ENCODE results near the gene ANKIB1. TPM values are rescaled to one million over a fixed set of nuclear protein-coding genes. Genes with fewer than 3 reads are reported as not detected.

ANKIB1 gene
- total and polyA plus RNA-seq, 2 experiments from 2014 or later: 8.8 to 35.3 TPM

GRCh38 chr7:92425311-92425947, 179.7 kb downstream of the ANKIB1 start:
- Histone ChIP-seq H3K79me2 (no peaks in the 10 kb centered on the region), H3K4me2 (no peak overlapping the region), H2AFZ (no peak overlapping the region), H3K27me3 (no peaks in the 10 kb centered on the region), H3K36me3 (replicated peaks; ENCODE audit: insufficient read depth, low read depth) (no peaks in the 10 kb centered on the region), H3K4me1 (ENCODE audit: insufficient read depth) (peaks cover 11% of the 10 kb centered on the region), H3K27ac (no peak overlapping the region), H3K9me2 (replicated peaks; ENCODE audit: insufficient read depth) (no peaks in the 10 kb centered on the region), H4K20me1 (ENCODE audit: insufficient read depth, poor library complexity, severe bottlenecking) (no peaks in the 10 kb centered on the region), H3K4me3 (no peak overlapping the region), H3K9me3 (ENCODE audit: low read depth) (no peaks in the 10 kb centered on the region)
- DNase-seq (ENCODE audit: low spot score): no peak
- no peak for TF ChIP-seq CTCF (IDR thresholded peaks at IDR 0.05; ENCODE audit: poor library complexity)
- TF ChIP-seq EZH2 (IDR thresholded peaks at IDR 0.05; ENCODE audit: borderline replicate concordance): no peak
- no peak for TF ChIP-seq EZH2phosphoT487 (IDR thresholded peaks at IDR 0.05; ENCODE audit: low read depth, severe bottlenecking, unreplicated experiment)
- 75% methylated on average over 20 of the region's 20 CpGs for WGBS (ENCODE audit: low lambda C conversion rate, missing lambda C conversion rate)

GRCh38 chr7:92427193-92427592, 181.4 kb downstream of the ANKIB1 start:
- Histone ChIP-seq H3K9me3 (ENCODE audit: low read depth) (no peaks in the 10 kb centered on the region), H3K4me1 (ENCODE audit: insufficient read depth) (peaks cover 4% of the 10 kb centered on the region), H3K36me3 (replicated peaks; ENCODE audit: insufficient read depth, low read depth) (no peaks in the 10 kb centered on the region), H3K27me3 (no peaks in the 10 kb centered on the region), H2AFZ (no peak overlapping the region), H4K20me1 (ENCODE audit: insufficient read depth, poor library complexity, severe bottlenecking) (no peaks in the 10 kb centered on the region), H3K4me2 (no peak overlapping the region), H3K9me2 (replicated peaks; ENCODE audit: insufficient read depth) (no peaks in the 10 kb centered on the region), H3K27ac (no peak overlapping the region), H3K4me3 (no peak overlapping the region), H3K79me2 (no peaks in the 10 kb centered on the region)
- no peak for DNase-seq (ENCODE audit: low spot score)
- 77% methylated on average over 3 of the region's 3 CpGs for WGBS (ENCODE audit: low lambda C conversion rate, missing lambda C conversion rate)
- TF ChIP-seq EZH2phosphoT487 (IDR thresholded peaks at IDR 0.05; ENCODE audit: low read depth, severe bottlenecking, unreplicated experiment) (no peak), EZH2 (IDR thresholded peaks at IDR 0.05; ENCODE audit: borderline replicate concordance) (no peak), CTCF (IDR thresholded peaks at IDR 0.05; ENCODE audit: poor library complexity) (no peak)

- Histone ChIP-seq H3K9me2 (replicated peaks; ENCODE audit: insufficient read depth) (no peaks in the 10 kb centered on the region), H3K27me3 (no peaks in the 10 kb centered on the region), H3K79me2 (no peaks in the 10 kb centered on the region), H3K4me3 (no peak overlapping the region), H2AFZ (no peak overlapping the region), H3K4me2 (no peak overlapping the region), H3K4me1 (ENCODE audit: insufficient read depth) (no peaks in the 10 kb centered on the region), H3K27ac (no peak overlapping the region), H4K20me1 (ENCODE audit: insufficient read depth, poor library complexity, severe bottlenecking) (no peaks in the 10 kb centered on the region), H3K36me3 (replicated peaks; ENCODE audit: insufficient read depth, low read depth) (no peaks in the 10 kb centered on the region), H3K9me3 (ENCODE audit: low read depth) (no peaks in the 10 kb centered on the region)
- DNase-seq (ENCODE audit: low spot score): no peak
- TF ChIP-seq EZH2 (IDR thresholded peaks at IDR 0.05; ENCODE audit: borderline replicate concordance) (no peak), EZH2phosphoT487 (IDR thresholded peaks at IDR 0.05; ENCODE audit: low read depth, severe bottlenecking, unreplicated experiment) (no peak), CTCF (IDR thresholded peaks at IDR 0.05; ENCODE audit: poor library complexity) (no peak)
- 85% methylated on average over 3 of the region's 3 CpGs for WGBS (ENCODE audit: low lambda C conversion rate, missing lambda C conversion rate)
These were observed 186.6 kb downstream of the ANKIB1 start for GRCh38 chr7:92432299-92432946.

Data from hepatocyte (in vitro differentiated cells).